SK-N-SH treated with all-trans-retinoic acid at 6 μM for 48 hours (cell line): Measurements from ENCODE around the gene PRUNE2.

Experiments used
- ATAC-seq: fragments of 200-7000 bp; cut with Tn5 transposase; 3 replicates; pipeline ENCODE4 v1.9.1; 2020; ENCODE audit warnings: mild to moderate bottlenecking, moderate library complexity
- ARNTL ChIP-seq: fragments of 450-650 bp; formaldehyde crosslinking; IDR thresholded peaks from 2 replicates; pipeline ENCODE4 v1.5.0; 2020; ENCODE audit warnings: low read depth, mild to moderate bottlenecking, moderate library complexity, borderline replicate concordance
- BACH2 ChIP-seq: fragments of 250-450 bp; sonication (Bioruptor Pico); IDR thresholded peaks from 2 replicates; pipeline ENCODE4 v1.9.0; 2021; ENCODE audit warnings: mild to moderate bottlenecking, borderline replicate concordance
- CSDC2 ChIP-seq: fragments of 250-450 bp; sonication (Bioruptor Pico); IDR thresholded peaks from 2 replicates; pipeline ENCODE4 v1.5.0; 2020; ENCODE audit warnings: mild to moderate bottlenecking, moderate library complexity
- CSRNP3 ChIP-seq: fragments of 250-450 bp; sonication (Bioruptor Pico); IDR thresholded peaks from 2 replicates; pipeline ENCODE4 v1.5.1; 2021; ENCODE audit warnings: mild to moderate bottlenecking, moderate library complexity
- GLIS3 ChIP-seq: fragments of 250-450 bp; sonication (Bioruptor Pico); IDR thresholded peaks from 2 replicates; pipeline ENCODE4 v1.5.0; 2020; ENCODE audit warnings: mild to moderate bottlenecking, moderate library complexity
- ISL1 ChIP-seq: fragments of 250-450 bp; sonication (Bioruptor Pico); IDR thresholded peaks from 2 replicates; pipeline ENCODE4 v2.1.2; 2022; ENCODE audit warnings: mild to moderate bottlenecking, moderate library complexity
- PATZ1 ChIP-seq: fragments of 250-450 bp; sonication (Bioruptor Pico); IDR thresholded peaks from 2 replicates; pipeline ENCODE4 v1.8.0; 2020; ENCODE audit warnings: mild to moderate bottlenecking, moderate library complexity, borderline replicate concordance
- POU6F1 ChIP-seq: fragments of 250-450 bp; sonication (Bioruptor Pico); IDR thresholded peaks from 2 replicates; pipeline ENCODE4 v1.8.0; 2021; ENCODE audit warnings: low read depth, mild to moderate bottlenecking, moderate library complexity, borderline replicate concordance
- PPARA ChIP-seq: fragments of 250-450 bp; sonication (Bioruptor Pico); IDR thresholded peaks from 2 replicates; pipeline ENCODE4 v1.5.0; 2020; ENCODE audit warnings: mild to moderate bottlenecking, borderline replicate concordance
- SNAI2 ChIP-seq: fragments of 250-450 bp; sonication (Bioruptor Pico); IDR thresholded peaks from 2 replicates; pipeline ENCODE4 v1.5.0; 2020; ENCODE audit warnings: mild to moderate bottlenecking, moderate library complexity
- TCF4 ChIP-seq: fragments of 250-450 bp; sonication (Bioruptor Pico); IDR thresholded peaks from 2 replicates; pipeline ENCODE4 v1.8.0; 2021; ENCODE audit warnings: mild to moderate bottlenecking, moderate library complexity, borderline replicate concordance
- TOX ChIP-seq: fragments of 250-450 bp; sonication (Bioruptor Pico); IDR thresholded peaks from 2 replicates; pipeline ENCODE4 v1.8.0; 2021; ENCODE audit warnings: mild to moderate bottlenecking, moderate library complexity, borderline replicate concordance
- TSHZ2 ChIP-seq: fragments of 250-450 bp; sonication (Bioruptor Pico); IDR thresholded peaks from 2 replicates; pipeline ENCODE4 v1.5.0; 2020; ENCODE audit warnings: mild to moderate bottlenecking, moderate library complexity
- ZFP3 ChIP-seq: fragments of 250-450 bp; sonication (Bioruptor Pico); IDR thresholded peaks from 2 replicates; pipeline ENCODE4 v1.5.0; 2020; ENCODE audit warnings: mild to moderate bottlenecking, moderate library complexity
- ZFP30 ChIP-seq: fragments of 450-650 bp; formaldehyde crosslinking; IDR thresholded peaks from 2 replicates; pipeline ENCODE4 v1.5.0; 2022; ENCODE audit warnings: mild to moderate bottlenecking, moderate library complexity
- ZNF565 ChIP-seq: fragments of 450-650 bp; formaldehyde crosslinking; conservative IDR thresholded peaks from 2 replicates; pipeline ENCODE4 v1.5.0; 2020; ENCODE audit warnings: low read depth, mild to moderate bottlenecking, moderate library complexity
- ZNF70 ChIP-seq: fragments of 450-650 bp; formaldehyde crosslinking; IDR thresholded peaks from 2 replicates; pipeline ENCODE4 v1.5.0; 2020; ENCODE audit warnings: mild to moderate bottlenecking, moderate library complexity
- ZNF8 ChIP-seq: fragments of 450-650 bp; formaldehyde crosslinking; IDR thresholded peaks from 2 replicates; pipeline ENCODE4 v1.5.0; 2020; ENCODE audit warnings: mild to moderate bottlenecking, moderate library complexity
- TF ChIP-seq, protein P1 (sequence below): fragments of 250-450 bp; sonication (Bioruptor Pico); IDR thresholded peaks from 2 replicates; pipeline ENCODE4 v1.5.1; 2020; ENCODE audit warnings: low read depth, mild to moderate bottlenecking, moderate library complexity

PRUNE2 gene

GRCh38 chr9:76638001-76638400, 267.9 kb downstream of the PRUNE2 start:
- TF ChIP-seq PATZ1 (no peak), TSHZ2 (CRISPR knock-in tag) (no peak), ZFP30 (CRISPR knock-in tag) (no peak), CSDC2 (CRISPR knock-in tag) (no peak), ZNF70 (no peak), TCF4 (no peak), ZNF8 (CRISPR knock-in tag) (no peak), TOX (CRISPR knock-in tag) (no peak), CSRNP3 (no peak), ZNF565 (no peak), ZFP3 (CRISPR knock-in tag) (no peak), BACH2 (no peak), GLIS3 (CRISPR knock-in tag) (no peak), ISL1 (no peak), POU6F1 (CRISPR knock-in tag) (no peak)
- TF ChIP-seq, protein P1, sequence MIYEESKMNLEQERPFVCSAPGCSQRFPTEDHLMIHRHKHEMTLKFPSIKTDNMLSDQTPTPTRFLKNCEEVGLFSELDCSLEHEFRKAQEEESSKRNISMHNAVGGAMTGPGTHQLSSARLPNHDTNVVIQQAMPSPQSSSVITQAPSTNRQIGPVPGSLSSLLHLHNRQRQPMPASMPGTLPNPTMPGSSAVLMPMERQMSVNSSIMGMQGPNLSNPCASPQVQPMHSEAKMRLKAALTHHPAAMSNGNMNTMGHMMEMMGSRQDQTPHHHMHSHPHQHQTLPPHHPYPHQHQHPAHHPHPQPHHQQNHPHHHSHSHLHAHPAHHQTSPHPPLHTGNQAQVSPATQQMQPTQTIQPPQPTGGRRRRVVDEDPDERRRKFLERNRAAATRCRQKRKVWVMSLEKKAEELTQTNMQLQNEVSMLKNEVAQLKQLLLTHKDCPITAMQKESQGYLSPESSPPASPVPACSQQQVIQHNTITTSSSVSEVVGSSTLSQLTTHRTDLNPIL, result no peak

DNA sequence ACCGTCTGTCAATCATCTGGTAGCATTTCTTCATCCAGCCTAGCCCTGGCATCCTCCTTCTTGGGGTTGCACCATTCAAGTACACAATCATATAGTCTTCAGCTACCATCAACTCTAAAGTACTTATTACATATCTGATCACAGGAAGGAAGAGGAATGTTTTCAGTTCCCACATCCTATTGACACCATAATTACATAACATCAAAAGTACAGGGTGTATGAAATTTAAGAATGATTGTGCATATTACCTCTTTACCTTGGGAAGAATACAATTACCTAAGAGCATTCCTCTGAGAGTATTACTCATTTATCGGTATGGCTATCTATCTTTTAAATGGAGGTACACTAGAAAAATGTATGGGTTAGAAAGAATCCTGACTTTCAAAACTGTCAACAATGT, 268.5 kb downstream of the PRUNE2 start:
- TF ChIP-seq POU6F1 (CRISPR knock-in tag) (no peak), ISL1 (no peak), SNAI2 (CRISPR knock-in tag) (no peak), TOX (CRISPR knock-in tag) (no peak), PATZ1 (no peak), ARNTL (CRISPR knock-in tag) (no peak), ZFP3 (CRISPR knock-in tag) (no peak), GLIS3 (CRISPR knock-in tag) (no peak), BACH2 (no peak), PPARA (CRISPR knock-in tag) (no peak)
- TF ChIP-seq, all 23 proteins: peak for 0
- ATAC-seq, result no peak

More at GRCh38 chr9:76638001-76638400, 267.9 kb downstream of the PRUNE2 start:
- ATAC-seq, result no peak
